Large intestine (tissue), 3 donors: ENCODE results near the gene MRTFA. TPM values are rescaled to one million over a fixed set of nuclear protein-coding genes. Genes with fewer than 3 reads are reported as not detected.
A peak's percentile ranks its signal among the peaks of the same experiment; 100 is the strongest.

Experiments used
- DNase-seq, 2 donors: peaks; one replicate each; pipeline versions ENCODE4 v3.0.0 to v3.0.0-alpha.2; 2013
- H3K27ac ChIP-seq: one replicate; pipeline ENCODE4 v1.5.1; 2013; ENCODE audit warnings: low read length
- H3K27me3 ChIP-seq: 2 replicates; pipeline ENCODE4 v1.6.1; 2013; ENCODE audit warnings: low read length; ENCODE audit not compliant: control insufficient read depth, insufficient read depth
- H3K36me3 ChIP-seq: 2 replicates; pipeline ENCODE4 v1.6.1; 2013; ENCODE audit warnings: low read length; ENCODE audit not compliant: control insufficient read depth, insufficient read depth
- H3K4me1 ChIP-seq: one replicate; pipeline ENCODE4 v1.6.1; 2013; ENCODE audit warnings: low read length; ENCODE audit not compliant: control insufficient read depth, insufficient read depth
- H3K4me3 ChIP-seq: one replicate; pipeline ENCODE4 v1.5.1; 2013; ENCODE audit warnings: low read length
- H3K9me3 ChIP-seq: one replicate; pipeline ENCODE4 v1.6.1; 2013; ENCODE audit warnings: mild to moderate bottlenecking, low read depth, low read length, moderate library complexity; ENCODE audit not compliant: control insufficient read depth
- WGBS: methylation state at CpG from one replicate; pipeline ENCODE4 v1.1.5; 2013; ENCODE audit warnings: low lambda C conversion rate; ENCODE audit not compliant: insufficient coverage; 5-methylcytosine and 5-hydroxymethylcytosine counted together
- polyA plus RNA-seq: library from polyadenylated mRNA; unstranded; fragments of 120-200 nt; gene quantifications from one replicate; pipeline ENCODE4 v1.2.1, GENCODE V29; 2013

Gene MRTFA
- polyA plus RNA-seq, 1 donor, result 17.1 TPM

DNA sequence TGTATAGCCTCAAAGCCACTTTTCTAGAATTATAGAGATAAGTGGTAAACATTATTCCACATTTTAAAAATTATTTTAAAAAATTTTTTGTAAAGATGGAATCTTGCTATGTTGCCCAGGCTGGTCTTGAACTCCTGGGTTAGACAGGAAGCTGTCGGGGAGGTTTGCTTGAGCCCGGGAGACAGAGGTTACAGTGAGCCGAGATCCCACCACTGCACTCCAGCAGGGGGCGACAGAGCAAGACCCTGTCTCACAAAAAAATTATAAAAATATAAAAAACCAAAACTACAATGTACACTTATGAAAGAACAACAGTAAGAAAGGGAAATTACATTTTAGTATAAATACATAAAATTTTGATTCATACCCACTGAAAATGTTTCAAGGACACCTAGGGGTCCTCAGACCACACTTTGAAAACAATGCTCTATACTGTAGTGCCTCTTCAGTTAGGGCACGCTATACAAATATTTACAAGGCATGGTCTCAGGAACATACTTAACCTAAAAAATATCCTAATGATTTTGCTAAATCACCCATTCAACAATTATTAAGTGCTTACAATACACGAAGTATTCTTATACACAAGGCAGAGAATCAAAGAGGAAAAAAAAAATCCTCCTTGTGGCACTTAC lies 111.2 kb downstream of the MRTFA start:
- peak; percentile 17 to 22 for DNase-seq
- Histone ChIP-seq H3K9me3 (no peaks in the 10 kb centered on the region), H3K27ac (no peak overlapping the region), H3K4me3 (no peak overlapping the region), H3K36me3 (no peaks in the 10 kb centered on the region), H3K27me3 (no peaks in the 10 kb centered on the region), H3K4me1 (no peaks in the 10 kb centered on the region)
- 50% methylated on average over 2 of the region's 6 CpGs for WGBS

DNA sequence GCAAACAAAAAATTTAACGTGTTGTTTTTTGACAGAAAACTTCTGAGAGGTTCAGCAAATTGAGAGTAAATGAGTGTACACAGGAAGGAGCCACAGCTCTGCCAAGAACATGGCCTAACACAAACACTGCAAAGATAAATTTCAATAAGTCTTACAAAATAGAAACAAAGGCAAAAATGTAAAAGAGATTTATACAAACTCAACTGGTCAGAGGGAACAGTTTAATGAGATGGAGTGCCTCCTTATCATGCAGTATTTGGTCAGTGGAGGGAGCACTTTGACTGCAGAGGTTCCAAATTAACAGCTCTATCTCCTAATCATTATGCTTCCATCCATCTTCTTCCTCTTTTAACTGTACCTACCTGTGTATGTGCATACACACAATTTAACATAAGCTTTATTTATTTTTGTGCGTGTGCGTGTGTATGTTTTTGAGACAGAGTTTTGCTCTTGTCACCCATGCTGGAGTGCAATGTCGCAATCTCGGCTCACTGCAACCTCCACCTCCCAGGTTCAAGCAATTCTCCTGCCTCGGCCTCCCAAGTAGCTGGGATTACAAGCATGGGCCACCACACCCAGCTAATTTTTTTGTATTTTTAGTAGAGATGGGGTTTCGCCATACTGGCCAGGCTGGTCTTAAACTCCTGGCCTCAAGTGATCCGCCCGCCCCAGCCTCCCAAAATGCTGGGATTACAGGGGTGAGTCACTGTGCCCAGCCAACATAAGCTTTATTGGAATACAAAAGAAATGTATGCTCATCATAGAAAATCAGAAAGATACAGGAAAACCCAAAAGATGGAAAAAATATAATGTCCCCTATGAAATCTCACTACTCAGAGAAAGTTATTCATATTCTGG lies 111.9 kb downstream of the MRTFA start:
- Histone ChIP-seq H3K4me1 (no peaks in the 10 kb centered on the region), H3K4me3 (no peak overlapping the region), H3K27me3 (no peaks in the 10 kb centered on the region), H3K27ac (no peak overlapping the region), H3K9me3 (no peaks in the 10 kb centered on the region), H3K36me3 (no peaks in the 10 kb centered on the region)
- 80% methylated on average over 1 of the region's 9 CpGs for WGBS
- DNase-seq, result no peak

DNA sequence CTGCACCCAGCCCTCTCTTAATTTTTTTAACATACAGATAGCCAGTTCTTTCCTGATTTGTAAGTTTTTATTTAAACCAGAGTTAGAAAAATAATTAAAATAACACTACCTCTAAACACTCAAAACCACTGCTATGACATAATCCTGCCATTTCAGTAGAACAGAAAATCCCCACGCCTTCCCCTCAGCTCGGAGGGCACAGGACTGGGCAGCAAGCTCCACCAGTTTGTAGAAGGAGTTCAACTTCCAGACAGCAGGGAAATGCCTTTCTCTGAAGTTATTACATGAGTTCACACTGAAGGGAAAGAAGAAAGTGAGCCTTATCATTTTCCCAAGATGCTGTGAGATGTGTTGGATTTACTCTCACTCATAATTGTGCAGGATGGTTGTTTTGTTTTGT lies 114.4 kb downstream of the MRTFA start:
- Histone ChIP-seq H3K27me3 (no peaks in the 10 kb centered on the region), H3K36me3 (peaks cover 5% of the 10 kb centered on the region), H3K4me1 (peaks cover 5% of the 10 kb centered on the region), H3K4me3 (no peak overlapping the region), H3K27ac (no peak overlapping the region), H3K9me3 (no peaks in the 10 kb centered on the region)
- no peak for DNase-seq
- WGBS, result no CpG with 5 or more reads among the region's 2 CpGs

DNA sequence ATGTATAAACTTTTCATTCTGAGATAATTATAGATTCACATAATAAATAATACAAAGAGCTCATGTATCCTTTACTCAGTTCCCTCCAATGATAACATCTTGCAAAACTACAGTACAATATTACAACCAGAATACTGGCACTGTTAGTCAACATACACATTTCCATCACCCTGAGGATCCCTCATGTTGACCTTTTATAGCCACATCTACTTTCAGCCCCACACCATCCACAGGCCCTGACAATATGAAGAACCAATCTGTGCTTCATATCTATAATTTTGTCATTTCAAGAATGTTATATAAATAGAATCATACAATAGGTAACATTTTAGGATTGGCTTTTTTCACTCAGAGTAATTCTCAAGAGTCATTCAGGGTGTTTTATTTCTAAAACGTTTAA lies 115.5 kb downstream of the MRTFA start:
- DNase-seq, result no peak
- no CpG with 5 or more reads among the region's 1 CpG for WGBS
- no peak overlapping the region for H3K4me3 ChIP-seq
- H3K4me1 ChIP-seq, result peaks cover 5% of the 10 kb centered on the region
- no peak overlapping the region for H3K27ac ChIP-seq
- no peaks in the 10 kb centered on the region for H3K9me3 ChIP-seq
- peaks cover 5% of the 10 kb centered on the region for H3K36me3 ChIP-seq
- no peaks in the 10 kb centered on the region for H3K27me3 ChIP-seq

DNA sequence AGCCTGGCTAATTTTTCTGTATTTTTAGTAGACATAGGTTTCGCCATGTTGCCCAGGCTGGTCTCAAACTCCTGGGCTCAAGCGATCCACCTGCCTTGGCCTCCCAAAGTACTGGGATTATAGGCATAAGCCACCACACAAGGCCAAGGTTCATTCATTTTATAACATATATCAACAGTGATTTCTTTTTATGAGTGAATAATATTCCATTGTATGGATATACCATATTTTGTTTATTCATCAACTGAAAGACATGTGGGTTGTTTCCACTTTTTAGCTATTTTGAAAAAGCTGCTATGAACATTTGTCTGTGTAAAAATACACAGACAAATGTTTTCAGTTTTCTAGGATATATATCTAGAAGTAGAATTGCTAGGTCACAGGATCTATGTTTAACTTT lies 116.0 kb downstream of the MRTFA start:
- no peak for DNase-seq
- peaks cover 5% of the 10 kb centered on the region for H3K36me3 ChIP-seq
- no peaks in the 10 kb centered on the region for H3K9me3 ChIP-seq
- H3K4me1 ChIP-seq, result peaks cover 5% of the 10 kb centered on the region
- H3K27ac ChIP-seq, result no peak overlapping the region
- H3K4me3 ChIP-seq, result no peak overlapping the region
- no peaks in the 10 kb centered on the region for H3K27me3 ChIP-seq
- WGBS, result no CpG with 5 or more reads among the region's 2 CpGs

DNA sequence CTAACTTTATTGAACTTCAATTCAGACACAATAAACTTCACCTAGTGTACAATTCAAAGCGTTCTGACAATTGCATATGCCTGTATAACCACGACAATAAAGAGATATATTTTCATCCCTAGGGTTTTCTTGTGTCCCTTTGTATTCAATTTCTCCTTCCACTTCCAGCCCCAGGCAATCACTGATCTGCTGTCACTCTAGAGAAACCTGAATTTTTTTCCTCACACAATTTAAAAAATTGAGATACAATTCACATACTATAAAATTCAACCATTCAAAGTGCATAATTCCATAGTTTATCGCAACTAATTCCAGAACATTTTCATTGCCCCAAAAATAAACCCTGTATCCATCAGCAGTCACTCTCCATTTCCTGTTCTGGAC lies 116.6 kb downstream of the MRTFA start:
- Histone ChIP-seq H3K9me3 (no peaks in the 10 kb centered on the region), H3K4me1 (peaks cover 5% of the 10 kb centered on the region), H3K27me3 (no peaks in the 10 kb centered on the region), H3K27ac (no peak overlapping the region), H3K36me3 (peaks cover 5% of the 10 kb centered on the region), H3K4me3 (no peak overlapping the region)
- DNase-seq, result no peak
- WGBS, result 64% methylated on average over 3 of the region's 3 CpGs

DNA sequence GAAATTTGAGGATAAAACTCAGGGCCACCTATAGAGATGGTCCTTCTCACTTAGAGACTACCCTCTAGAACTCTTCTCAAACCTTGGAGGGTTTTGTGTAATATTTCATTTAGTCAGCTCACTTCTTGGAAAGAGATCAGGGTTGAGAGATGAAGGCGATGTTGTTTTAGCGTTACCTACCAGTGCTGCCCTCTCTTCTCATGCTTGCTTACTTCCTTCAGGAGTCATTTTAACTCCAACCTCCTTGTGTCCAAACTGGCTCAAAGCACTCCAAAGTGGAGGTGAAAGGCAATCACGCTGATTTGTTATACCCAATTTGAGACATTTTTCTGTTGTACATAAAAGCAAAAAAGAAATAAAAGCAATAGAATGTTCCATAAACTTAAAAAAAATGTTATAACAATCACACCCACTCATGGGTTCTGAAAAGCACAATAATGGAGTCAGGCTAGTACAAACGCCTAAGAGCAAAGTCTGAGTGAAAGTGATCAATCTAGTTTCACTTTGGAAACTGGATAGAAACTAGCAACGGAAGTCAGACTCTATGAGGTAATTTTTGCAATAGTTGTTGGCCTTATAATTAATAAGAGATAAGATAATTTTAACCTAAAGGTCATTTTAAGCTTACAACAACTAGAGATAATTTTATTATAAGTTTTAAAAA lies 117.1 kb downstream of the MRTFA start:
- Histone ChIP-seq H3K36me3 (peaks cover 5% of the 10 kb centered on the region), H3K27me3 (no peaks in the 10 kb centered on the region), H3K9me3 (no peaks in the 10 kb centered on the region), H3K27ac (no peak overlapping the region), H3K4me3 (no peak overlapping the region), H3K4me1 (peaks cover 5% of the 10 kb centered on the region)
- DNase-seq, result peak; percentile 76 to 90
- WGBS, result 45% methylated on average over 3 of the region's 5 CpGs

DNA sequence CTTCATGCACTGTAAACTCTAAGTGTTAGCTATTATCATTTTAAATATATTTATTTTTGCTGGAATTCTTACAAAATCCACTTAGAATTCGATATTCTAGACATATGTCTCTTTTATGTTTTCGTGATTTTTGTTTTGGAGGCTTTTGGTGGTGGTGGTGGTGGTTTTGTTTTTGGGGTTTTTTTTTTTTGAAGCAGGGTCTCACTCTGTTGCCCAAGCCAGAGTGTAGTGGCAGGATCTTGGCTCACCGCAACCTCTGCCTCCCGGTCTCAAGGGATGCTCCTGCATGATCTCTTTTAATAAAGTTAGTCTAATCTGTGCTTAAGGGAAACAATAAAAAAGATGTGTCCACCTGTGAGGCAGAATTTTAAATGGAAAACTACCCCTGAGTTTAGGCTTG lies 117.7 kb downstream of the MRTFA start:
- H3K9me3 ChIP-seq, result no peaks in the 10 kb centered on the region
- peaks cover 5% of the 10 kb centered on the region for H3K36me3 ChIP-seq
- 100% methylated on average over 1 of the region's 4 CpGs for WGBS
- no peak overlapping the region for H3K27ac ChIP-seq
- H3K27me3 ChIP-seq, result no peaks in the 10 kb centered on the region
- no peak overlapping the region for H3K4me3 ChIP-seq
- DNase-seq, result no peak
- peaks cover 5% of the 10 kb centered on the region for H3K4me1 ChIP-seq

DNA sequence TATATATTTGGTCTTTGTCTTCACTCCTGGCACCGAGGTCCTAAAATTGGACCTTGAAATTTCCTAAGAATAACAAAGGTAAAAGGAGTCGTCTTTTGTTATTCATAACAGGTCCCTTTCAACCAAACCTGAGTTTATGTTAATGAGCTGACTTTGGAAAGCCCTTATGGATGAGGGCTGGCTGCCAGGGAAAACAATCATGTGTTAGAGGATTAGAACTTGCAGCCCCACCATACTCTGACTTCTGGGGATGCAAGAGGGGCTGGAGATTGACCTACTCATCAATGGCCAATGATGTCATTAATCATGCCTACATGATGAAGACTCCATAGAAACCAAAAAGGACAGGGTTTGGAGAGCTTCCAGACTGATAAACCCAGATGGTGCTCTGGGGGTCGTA lies 118.9 kb downstream of the MRTFA start:
- no peak overlapping the region for H3K4me3 ChIP-seq
- peaks cover 5% of the 10 kb centered on the region for H3K36me3 ChIP-seq
- no peaks in the 10 kb centered on the region for H3K9me3 ChIP-seq
- no peaks in the 10 kb centered on the region for H3K27me3 ChIP-seq
- 100% methylated on average over 1 of the region's 3 CpGs for WGBS
- no peak overlapping the region for H3K27ac ChIP-seq
- peaks cover 5% of the 10 kb centered on the region for H3K4me1 ChIP-seq
- no peak for DNase-seq

DNA sequence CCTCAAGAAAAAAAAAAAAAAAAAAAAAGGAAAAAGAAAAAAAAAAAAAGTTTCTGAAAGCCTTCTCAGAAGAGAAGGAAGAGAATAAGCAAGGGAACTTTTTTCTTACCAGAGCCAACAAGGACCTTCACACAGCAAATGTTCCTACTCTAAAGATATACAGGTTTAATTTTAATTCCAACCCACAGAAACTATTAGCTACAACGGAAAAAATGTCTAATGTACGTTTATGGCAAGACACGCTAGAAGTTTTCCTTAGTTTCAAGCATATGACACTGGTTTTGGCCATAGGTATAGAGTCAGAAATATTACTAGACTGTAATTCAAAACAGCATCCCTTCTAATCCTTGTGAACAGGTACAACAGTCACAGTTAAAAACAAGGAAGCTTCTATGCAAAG lies 120.1 kb downstream of the MRTFA start:
- no peaks in the 10 kb centered on the region for H3K27me3 ChIP-seq
- 73% methylated on average over 2 of the region's 3 CpGs for WGBS
- no peaks in the 10 kb centered on the region for H3K9me3 ChIP-seq
- DNase-seq, result no peak
- peaks cover 5% of the 10 kb centered on the region for H3K4me1 ChIP-seq
- H3K4me3 ChIP-seq, result no peak overlapping the region
- no peak overlapping the region for H3K27ac ChIP-seq
- H3K36me3 ChIP-seq, result peaks cover 5% of the 10 kb centered on the region
